Kidney (tissue), 14 donors: ENCODE data around the gene MSLN. TPM values are rescaled to one million over a fixed set of nuclear protein-coding genes. Genes with fewer than 3 reads are reported as not detected.

ENCODE experiments used
- DNase-seq, 5 donors: peaks; one replicate each; pipeline ENCODE4 v3.0.0-alpha.2; 2013 to 2020
- FAIRE-seq: peaks from 2 replicates; lab custom pipeline; 2012; peaks lifted over from hg19 to GRCh38; lab: Jason Lieb, UNC
- H3K27ac ChIP-seq, 2 donors: one replicate each; pipeline ENCODE4 v1.7.0; 2013; ENCODE audit warnings: low read depth in 2 of 2, low read length in 2 of 2, inconsistent platforms in 1 of 2
- H3K27me3 ChIP-seq: one replicate; pipeline ENCODE4 v1.7.1; 2013; ENCODE audit warnings: low read length, inconsistent platforms; ENCODE audit not compliant: control insufficient read depth, insufficient read depth
- H3K36me3 ChIP-seq, 3 donors: one replicate each; pipeline versions ENCODE4 v1.7.0 to v1.7.1; 2013; ENCODE audit warnings: low read length in 3 of 3, control low read depth in 1 of 3, inconsistent platforms in 1 of 3; ENCODE audit not compliant: insufficient read depth in 3 of 3, control insufficient read depth in 2 of 3
- H3K4me1 ChIP-seq, 3 donors: one replicate each; pipeline versions ENCODE4 v1.7.0 to v1.7.1; 2013; ENCODE audit warnings: low read length in 3 of 3, inconsistent platforms in 1 of 3, low read depth in 1 of 3; ENCODE audit not compliant: control insufficient read depth in 2 of 3, insufficient read depth in 2 of 3
- H3K4me3 ChIP-seq, 3 donors: one replicate each; pipeline versions ENCODE4 v1.7.0 to v1.8.1; 2013; ENCODE audit warnings: low read length in 3 of 3, control low read depth in 1 of 3, inconsistent platforms in 1 of 3
- H3K9ac ChIP-seq, 3 donors: one replicate each; pipeline versions ENCODE4 v1.7.0 to v1.7.1; 2013; ENCODE audit warnings: low read length in 3 of 3, control low read depth in 1 of 3, inconsistent platforms in 1 of 3
- H3K9me3 ChIP-seq, 3 donors: one replicate each; pipeline versions ENCODE4 v1.7.0 to v1.7.1; 2013; ENCODE audit warnings: low read length in 3 of 3, control low read depth in 1 of 3, inconsistent platforms in 1 of 3; ENCODE audit not compliant: control insufficient read depth in 2 of 3, insufficient read depth in 1 of 3
- intact Hi-C: fragments of 100-400 bp; cut with DNase I; formaldehyde crosslinking; loops from one replicate; pipeline ENCODE4 v1.11.1; 2022
- polyA plus RNA-seq: library from polyadenylated mRNA; stranded (reverse); fragments of 350-450 nt; fragmentation: Illumina TruSeq; extraction: RNeasy Lipid Tissue Mini Kit (QIAGEN cat#74804); gene quantifications from one replicate; pipeline ENCODE4 v1.2.3, GENCODE V29; 2014; ENCODE audit warnings: low read depth, low replicate concordance; ENCODE audit not compliant: insufficient read depth
- total RNA-seq: library from RNA; stranded (reverse); fragmentation: NEBNext Ultra II Directional; extraction: Animal tissue kit (Norgen Biotek cat#: 25700); gene quantifications from one replicate; pipeline ENCODE4 v1.2.1, GENCODE V29; 2021
- TF ChIP-seq, protein P1 (sequence below): IDR thresholded peaks from 3 replicates; pipeline ENCODE4 v1.5.1; 2012; ENCODE audit warnings: mild to moderate bottlenecking, moderate library complexity, borderline replicate concordance; ENCODE audit not compliant: insufficient read depth; ENCODE audit errors: extremely low read depth
- donor health status: control.
- donor health status: control.
- donor health status: control.
- donor health status: control.
- donor health status: control.
- donor health status: DM: yes; HTN: yes; CAD: no.
- donor health status: Normal renal cell carcinoma (clear cell type).

MSLN gene
- total and polyA plus RNA-seq, 2 donors from 2014 or later, result 3.7 to 19.4 TPM

- Histone ChIP-seq H3K9me3 (no peaks in the 10 kb centered on the region), H3K4me3 (no peak overlapping the region), H3K9ac (no peak overlapping the region), H3K27ac (no peak overlapping the region), H3K4me1 (peaks cover 0 to 11% (median 0%) of the 10 kb centered on the region in 3 donors), H3K36me3 (no peaks in the 10 kb centered on the region), H3K27me3 (no peaks in the 10 kb centered on the region)
- no peak for FAIRE-seq
- TF ChIP-seq, protein P1, sequence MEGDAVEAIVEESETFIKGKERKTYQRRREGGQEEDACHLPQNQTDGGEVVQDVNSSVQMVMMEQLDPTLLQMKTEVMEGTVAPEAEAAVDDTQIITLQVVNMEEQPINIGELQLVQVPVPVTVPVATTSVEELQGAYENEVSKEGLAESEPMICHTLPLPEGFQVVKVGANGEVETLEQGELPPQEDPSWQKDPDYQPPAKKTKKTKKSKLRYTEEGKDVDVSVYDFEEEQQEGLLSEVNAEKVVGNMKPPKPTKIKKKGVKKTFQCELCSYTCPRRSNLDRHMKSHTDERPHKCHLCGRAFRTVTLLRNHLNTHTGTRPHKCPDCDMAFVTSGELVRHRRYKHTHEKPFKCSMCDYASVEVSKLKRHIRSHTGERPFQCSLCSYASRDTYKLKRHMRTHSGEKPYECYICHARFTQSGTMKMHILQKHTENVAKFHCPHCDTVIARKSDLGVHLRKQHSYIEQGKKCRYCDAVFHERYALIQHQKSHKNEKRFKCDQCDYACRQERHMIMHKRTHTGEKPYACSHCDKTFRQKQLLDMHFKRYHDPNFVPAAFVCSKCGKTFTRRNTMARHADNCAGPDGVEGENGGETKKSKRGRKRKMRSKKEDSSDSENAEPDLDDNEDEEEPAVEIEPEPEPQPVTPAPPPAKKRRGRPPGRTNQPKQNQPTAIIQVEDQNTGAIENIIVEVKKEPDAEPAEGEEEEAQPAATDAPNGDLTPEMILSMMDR, result no peak
- DNase-seq, result no peak
- intact Hi-C loops, result no loop called here
Observed at GRCh38 chr16:792221-792995, 31.9 kb downstream of the MSLN start.

DNA sequence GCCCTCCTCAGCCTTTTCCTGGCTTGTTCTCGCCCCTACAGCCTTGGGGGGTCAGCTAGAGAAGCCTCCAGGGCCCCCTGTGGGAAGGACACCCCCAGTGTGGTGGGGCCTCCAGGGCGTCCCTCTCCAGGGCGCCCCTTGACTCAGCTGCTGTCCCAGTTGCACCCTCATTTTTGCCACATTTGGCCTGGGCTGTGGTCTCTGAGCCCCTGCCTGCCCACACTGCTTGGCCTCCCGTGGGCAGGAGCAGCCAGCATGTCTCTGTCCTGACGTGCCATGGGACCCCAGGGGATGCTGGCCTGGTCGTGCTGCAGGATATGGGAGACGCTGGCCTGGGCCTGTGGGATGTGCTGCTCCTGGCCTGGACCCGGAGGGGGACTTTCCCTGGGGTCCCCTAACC lies 32.9 kb downstream of the MSLN start:
- H3K27ac ChIP-seq, result no peak overlapping the region
- H3K4me3 ChIP-seq, result no peak overlapping the region
- H3K4me1 ChIP-seq, result peaks cover 0 to 6% (median 0%) of the 10 kb centered on the region in 3 donors
- FAIRE-seq (no peak), DNase-seq (no peak)
- no peak overlapping the region for H3K9ac ChIP-seq
- no peaks in the 10 kb centered on the region for H3K27me3 ChIP-seq
- intact Hi-C loops, result no loop called here
- TF ChIP-seq, protein P1, result no peak
- H3K36me3 ChIP-seq, result no peaks in the 10 kb centered on the region
- H3K9me3 ChIP-seq, result no peaks in the 10 kb centered on the region

- Histone ChIP-seq H3K9me3 (no peaks in the 10 kb centered on the region), H3K4me3 (no peak overlapping the region), H3K4me1 (peaks cover 0 to under 1% (median 0%) of the 10 kb centered on the region in 3 donors), H3K9ac (no peak overlapping the region), H3K27ac (no peak overlapping the region), H3K27me3 (no peaks in the 10 kb centered on the region), H3K36me3 (no peaks in the 10 kb centered on the region)
- intact Hi-C loops, result no loop called here
- TF ChIP-seq, protein P1, result no peak
- DNase-seq (no peak), FAIRE-seq (no peak)
Observed at GRCh38 chr16:794091-794822, 33.7 kb downstream of the MSLN start.
